GM18520 (cell line): ENCODE measurements around the gene CPNE2.

Experiments used
- ATAC-seq: cut with Tn5 transposase; IDR thresholded peaks from one replicate; pipeline ENCODE4 v1.9.1; 2021; ENCODE audit not compliant: unreplicated experiment

The CPNE2 gene

DNA sequence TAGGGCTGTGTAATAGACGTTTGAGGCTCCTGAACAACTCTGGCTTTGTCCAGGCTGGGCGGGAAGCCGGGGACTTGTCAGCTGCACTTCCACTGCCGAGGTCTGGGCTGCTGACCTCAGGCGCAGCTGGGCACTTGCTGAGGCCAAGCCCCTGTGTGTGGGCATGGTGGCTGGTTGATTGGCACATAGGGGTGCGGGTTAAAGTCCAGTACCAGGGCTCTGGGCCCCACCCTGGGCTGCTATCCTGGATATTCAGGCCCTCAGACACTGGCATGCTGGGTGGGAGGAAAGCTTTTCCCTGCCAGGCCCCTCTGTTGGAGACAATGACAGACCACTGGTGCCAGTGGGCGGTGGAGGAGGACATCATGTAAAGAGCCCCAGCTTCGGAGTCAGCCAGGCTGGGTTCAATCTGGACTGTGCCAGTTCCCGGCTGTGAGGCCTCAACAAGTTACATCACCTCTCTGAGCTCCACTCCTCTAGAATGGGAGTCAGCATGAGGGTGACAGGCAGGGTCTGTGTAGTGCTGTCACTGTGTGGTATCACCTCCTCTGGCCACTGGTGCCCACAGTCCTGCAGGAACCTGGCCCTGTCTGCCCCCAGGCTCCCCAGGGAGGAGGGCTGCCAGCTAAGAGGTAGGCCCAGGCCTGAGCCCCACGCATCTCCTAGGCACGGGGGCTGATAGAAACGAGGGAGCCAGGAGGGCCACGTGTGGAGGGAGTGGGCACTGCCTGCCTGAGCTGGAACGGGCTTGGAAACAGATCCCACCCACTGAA lies 51.0 kb downstream of the CPNE2 start:
- ATAC-seq, result no peak

DNA sequence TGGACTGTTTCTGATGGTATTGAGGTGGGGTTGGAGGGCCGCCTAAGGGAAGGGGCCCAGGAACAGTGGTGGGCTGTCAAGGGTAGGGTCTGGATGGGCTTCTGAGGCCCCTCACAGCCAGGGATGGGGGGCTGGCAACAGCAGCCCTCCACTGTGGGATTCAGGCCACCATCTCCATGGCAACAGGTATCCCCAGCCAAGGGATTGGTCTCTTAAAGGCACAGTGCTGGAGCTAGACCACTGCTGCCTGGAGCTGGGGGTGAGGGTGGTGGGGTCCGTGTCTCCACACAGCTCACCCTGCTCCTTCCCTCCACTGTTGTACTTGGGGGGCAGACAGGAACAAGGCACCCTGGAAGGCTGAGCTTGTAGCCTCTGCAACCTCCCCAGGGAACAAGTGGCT lies 51.6 kb downstream of the CPNE2 start:
- no peak for ATAC-seq

DNA sequence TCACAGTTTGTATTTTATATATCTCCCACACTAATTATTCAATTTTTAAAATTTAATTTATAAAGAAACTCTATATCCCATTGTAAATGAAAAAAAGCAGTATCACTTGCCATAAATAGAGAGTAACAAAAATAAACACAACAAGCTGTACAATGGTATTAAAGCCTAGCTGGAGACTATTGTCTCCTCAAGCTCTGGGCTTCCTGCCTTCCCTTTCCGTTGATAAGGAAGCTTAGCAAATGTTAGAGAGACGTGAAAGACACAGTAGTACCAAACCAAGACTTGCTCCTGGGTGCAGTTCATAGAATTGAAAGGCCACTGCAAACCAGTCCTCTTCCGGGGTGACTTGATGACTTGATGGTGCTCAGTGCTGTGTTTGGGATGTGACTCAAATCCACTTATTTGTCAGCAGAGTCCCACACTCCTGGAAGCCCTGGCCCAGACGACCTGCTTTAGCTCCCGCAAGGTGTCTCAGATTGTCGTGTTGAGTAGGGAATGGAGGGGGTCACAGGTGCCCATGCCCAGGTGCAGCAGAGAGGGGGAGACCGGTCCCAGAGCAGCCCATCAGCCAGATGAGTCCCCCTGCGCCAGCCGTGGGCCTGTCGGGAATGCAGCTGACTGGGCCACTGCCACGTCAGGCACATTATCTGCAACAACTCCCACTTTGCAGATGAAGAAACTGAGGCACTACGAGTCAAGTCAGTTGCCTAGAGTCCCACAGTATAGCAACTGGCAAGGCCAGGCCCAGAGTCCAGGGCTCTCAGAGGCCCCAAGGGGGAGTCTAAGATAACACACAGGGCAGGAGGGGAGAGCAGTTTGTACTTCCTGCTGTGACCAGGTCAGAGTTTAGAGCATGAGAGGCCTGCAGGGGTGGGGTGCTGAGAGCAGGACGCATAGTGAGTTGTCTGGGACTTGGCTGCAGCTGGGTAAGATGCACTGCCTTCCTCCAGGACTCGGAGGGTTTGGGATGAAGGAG lies 53.0 kb downstream of the CPNE2 start:
- ATAC-seq, result no peak

DNA sequence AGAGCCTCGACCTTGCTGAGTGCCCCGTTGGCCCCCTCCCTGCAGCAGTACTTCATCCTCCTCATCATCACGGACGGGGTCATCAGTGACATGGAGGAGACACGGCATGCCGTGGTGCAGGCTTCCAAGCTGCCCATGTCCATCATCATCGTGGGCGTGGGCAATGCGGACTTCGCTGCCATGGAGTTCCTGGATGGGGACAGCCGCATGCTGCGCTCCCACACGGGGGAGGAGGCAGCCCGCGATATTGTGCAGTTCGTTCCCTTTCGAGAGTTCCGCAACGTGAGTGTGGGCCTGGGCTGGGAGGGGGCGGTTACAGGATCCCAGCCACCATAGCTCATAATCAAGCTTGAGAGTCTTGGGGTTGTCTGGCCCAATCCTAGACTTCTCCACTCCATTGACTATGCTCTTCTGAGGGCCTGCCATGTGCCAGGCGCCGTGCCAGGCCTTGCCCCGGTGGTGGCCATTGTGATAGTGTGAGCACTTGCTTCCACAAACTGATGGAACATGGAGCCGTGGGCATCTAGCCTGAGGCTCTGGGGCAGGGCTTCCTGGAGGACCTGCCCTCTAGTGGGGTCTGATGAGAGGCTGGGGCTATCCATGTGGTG lies 53.8 kb downstream of the CPNE2 start:
- no peak for ATAC-seq

DNA sequence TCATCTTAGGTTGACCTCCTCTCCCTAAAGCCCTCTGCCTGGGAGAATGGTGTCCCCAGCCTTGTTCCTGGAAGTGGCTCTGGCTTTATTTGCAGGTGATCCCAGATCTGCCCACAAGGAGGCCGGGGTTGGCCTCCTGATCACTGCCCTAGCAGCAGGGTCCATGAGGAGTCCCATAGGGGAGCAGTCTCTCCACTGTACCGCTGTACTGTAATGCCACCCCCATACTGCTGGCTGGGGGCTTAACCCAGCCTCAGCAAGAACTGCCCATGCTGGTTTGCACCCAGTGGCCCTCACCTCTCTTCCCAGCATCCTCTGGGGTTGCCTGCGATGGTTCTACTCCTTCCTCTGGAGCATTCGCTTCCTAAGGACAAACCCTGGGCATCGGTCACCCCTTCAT lies 54.4 kb downstream of the CPNE2 start:
- no peak for ATAC-seq

DNA sequence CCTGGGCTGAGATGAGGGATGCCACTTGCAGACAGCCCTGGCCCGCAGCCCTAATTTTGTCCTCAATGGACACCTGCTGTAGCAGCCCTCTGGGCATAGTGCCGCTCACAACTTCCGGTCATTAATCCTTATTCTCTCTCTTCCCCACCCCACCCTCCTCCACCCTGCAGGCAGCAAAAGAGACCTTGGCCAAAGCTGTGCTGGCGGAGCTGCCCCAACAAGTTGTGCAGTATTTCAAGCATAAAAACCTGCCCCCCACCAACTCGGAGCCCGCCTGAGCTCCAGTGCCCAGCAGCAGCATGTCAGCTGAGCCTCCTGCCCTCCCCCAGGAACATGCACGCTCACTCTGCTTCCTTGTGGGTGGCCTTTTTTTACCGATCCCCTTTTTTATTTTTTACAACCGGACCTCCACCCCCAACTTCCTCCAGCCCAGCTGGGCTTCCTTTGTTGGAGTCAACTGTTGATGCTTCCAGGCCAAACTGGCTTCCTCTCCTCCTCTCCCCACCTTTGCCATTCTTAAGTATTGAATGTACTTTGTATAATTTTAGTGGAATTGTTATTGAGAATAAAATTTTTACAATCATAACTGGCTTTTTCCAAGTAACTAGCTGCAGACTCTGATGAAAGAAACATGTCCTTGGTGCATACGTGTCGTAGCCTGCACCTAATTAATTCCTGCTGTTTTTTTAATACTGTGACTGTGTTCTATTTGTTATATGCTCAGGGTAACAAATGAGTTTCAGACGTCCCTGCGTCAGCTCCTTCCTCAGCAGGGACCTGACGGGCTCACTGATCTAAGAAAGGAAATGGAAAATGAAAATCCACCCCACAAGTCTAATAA lies 55.2 kb downstream of the CPNE2 start:
- no peak for ATAC-seq

DNA sequence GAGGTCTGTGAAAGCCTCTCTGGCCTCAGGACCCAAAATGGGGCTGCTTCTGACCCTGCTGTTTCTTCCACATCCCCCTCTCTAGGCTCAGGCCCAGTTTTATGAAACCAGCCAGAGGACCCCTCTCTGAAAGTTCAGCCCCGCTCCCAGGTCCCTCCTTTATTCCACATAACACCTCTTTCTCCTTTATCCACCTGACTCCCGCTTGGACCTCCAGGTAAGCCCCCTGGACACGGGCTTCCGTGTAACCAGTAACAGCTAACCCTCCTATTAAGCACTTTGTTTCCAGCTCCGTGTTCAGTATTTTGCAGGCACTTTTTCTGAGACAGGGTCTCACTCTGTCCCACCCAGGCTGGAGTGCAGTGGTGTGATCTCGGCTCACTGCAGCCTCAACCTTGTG lies 56.1 kb downstream of the CPNE2 start:
- ATAC-seq, result no peak

DNA sequence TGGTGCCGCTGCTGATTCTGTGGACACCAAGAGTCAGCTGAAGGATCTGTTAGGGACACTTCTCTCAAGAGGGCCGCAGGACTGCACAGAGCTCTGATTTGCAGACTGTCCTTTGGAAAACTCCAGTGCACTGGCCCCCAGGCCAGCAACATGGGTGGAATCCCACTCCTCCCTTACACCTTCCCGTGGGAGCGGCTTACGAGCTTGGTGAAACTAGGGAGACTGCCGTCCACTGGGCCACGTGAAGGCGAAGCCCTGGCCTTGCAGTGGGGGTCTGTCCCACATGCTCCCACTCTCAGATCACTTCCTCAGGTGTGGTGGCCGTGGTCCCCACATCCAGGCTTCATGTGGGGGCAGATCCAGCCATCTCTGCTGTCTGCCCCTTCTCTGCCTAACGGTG lies 57.0 kb downstream of the CPNE2 start:
- ATAC-seq, result no peak

DNA sequence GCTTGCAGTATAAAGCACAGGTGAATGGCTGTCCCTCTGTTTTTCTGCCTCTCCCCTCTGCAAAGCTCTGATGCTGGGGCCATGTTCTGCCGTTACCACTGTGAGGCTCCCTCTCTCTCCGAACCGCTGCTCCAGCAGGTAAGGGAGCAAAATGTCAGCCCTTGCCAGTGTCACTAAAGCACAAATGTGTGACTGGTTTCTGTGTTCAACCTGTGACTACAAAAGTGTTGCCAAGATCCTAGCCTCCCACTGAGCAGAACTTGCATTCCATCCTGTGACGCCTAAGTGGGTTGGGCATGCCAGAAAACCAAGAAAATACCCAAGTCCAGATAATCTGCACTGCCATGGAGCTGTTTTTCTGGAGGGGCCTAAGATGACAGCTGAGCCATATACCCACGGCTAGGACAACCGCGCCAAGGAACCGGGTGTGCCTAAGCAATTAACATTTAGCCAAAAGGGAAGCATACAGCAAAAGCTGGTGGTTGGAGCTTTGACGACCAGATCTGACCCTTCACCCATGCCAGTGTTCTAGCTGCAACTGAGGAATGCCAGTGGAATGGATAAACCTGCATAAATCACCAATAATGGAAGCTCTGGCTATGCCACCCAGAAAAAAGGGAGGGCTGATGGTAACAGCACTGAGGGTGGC lies 58.4 kb downstream of the CPNE2 start:
- ATAC-seq, result no peak

DNA sequence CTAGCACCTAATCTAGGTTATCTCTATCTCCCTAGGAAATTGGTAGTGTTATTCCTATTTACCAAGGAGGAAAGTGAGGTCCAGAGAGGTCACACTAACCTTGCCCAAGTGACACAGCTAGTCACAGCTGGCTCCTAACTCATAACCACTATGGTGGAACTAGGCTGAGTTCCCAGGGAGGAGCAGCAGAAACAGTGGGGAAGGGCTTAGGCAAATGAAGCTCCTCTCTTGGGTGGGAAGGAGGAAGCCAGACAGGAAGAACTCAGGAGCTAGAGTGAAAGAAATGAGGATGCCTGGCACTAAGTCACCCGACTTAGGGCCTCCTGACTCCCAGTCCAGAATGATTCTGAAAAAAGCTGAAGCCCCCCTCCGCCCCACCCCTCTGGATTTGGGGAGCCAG lies 59.0 kb downstream of the CPNE2 start:
- no peak for ATAC-seq

DNA sequence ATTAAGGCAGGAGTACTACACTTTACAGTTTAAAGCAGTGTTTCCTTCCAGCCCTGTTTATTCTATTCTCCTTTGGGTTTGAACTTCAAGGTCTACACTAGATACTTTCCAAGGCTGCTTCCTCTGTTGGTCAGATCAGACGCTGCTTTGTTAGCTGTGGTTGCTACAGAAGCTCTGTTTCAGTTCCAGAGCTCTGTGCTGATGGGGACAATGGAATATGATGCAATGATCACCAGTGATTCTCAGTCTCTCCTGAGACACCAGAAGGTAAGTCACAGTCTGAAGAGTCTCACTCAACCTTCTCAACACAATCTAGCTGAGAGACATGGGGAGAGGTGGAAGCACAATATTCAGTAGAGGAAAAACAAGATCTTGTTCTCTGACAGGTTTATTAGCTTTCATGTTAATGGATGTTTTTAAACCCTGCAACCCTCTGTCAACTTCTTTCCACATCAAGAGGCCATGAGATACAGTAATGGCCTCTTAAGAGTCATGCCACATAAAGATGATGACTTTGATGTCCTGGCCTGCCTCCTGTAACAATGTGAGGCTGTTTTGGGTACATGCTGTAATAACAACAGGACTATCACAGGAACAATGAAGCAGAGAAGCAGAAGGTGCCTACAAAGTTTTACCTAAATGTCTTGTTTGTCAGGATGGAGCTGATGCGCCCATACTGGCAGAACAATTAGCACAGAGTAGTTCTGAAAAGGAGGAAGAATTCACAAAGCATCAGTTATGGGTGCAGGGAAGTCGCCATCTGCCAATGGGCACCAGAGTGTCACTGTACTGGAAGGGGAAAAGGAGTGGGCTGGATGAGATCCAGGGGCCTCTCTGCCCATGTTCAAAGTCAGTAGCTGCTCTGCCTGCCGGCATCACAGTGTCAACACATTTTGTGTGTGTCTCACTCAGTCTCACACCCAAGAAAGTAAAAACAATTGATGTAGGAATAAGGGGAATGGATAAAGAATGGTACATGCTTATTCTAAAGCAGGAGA lies 60.0 kb downstream of the CPNE2 start:
- ATAC-seq, result no peak

DNA sequence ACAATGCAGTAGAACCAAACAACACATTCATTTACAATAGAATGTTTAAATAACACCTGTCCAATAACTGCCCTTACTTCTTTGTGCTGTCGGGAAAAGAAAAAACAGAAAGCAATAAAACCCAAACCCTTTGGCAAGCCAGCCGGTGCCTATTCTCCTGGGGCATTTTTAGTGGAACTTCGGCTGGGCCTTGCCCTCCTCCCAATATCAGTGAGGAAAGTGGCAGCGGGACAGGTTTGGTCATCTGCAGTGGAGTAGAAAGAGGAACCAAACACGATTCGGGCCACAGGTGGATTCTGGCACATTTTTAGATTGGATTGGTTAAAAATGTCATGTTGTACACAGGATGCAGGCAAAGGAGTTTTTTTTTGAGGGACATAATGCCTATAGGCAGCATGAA lies 61.5 kb downstream of the CPNE2 start:
- no peak for ATAC-seq

DNA sequence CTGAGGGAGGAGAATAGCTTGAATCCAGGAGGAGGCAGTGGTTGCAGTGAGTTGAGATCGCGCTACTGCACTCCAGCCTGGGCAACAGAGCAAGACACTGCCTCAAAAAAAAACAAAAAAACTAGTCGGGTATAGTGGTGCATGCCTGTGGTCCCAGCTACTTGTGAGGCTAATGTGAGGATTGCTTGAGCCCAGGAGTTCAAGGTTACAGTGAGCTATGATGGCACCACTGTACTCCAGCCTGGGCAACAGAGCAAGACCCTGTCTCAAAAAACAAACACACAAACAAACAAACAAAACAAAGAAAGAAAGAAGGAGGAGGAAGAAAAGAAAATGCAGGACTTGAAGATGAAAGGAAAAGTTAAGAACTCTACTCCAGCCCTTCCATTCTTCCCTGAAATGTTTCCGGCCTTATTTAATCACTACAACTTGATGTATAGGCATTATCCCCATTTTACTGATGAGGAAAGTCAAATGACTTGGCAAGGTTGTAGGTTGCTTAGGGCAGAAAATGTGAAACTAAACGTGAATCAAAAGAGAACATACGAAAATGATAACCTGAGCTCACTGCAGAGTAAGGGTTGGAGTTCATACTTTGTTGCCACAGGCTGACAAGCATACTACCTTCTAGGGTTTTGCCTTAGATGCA lies 63.4 kb downstream of the CPNE2 start:
- no peak for ATAC-seq

DNA sequence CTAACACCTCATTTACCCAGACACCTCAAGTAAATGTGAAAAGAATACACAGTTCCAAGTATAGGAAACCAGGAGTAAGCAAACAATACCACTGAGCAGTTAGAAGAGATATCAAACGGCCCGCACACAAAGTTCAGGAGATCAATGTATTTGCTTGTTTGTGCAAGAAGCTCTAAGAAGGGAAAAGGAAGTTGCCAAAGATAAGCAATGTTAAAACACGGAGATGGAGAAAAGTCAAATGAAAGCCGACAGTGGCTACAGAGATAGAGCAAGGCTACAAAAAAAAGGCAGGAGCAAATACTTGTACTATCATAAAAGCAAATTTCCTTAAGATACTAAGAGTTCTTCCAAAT lies 63.9 kb downstream of the CPNE2 start:
- ATAC-seq, result no peak

DNA sequence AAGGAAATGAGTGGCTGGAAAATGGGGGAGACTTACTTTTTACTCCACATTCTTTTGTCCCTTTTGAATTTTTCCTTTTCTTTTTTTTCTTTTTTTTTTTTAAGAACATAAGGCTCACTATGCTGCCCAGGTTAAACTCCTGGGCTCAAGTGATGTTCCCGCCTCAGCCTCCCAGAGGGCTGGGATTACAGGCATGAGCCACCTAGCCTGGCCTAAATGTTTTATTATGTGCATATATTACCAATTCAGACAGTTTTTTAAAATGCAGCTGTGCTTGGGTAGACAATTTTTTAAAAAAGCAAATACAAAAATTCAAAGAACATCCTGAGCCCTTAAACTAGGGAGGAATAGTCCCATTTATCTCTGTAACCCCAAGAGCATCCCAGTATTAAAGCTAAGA lies 65.2 kb downstream of the CPNE2 start:
- no peak for ATAC-seq

DNA sequence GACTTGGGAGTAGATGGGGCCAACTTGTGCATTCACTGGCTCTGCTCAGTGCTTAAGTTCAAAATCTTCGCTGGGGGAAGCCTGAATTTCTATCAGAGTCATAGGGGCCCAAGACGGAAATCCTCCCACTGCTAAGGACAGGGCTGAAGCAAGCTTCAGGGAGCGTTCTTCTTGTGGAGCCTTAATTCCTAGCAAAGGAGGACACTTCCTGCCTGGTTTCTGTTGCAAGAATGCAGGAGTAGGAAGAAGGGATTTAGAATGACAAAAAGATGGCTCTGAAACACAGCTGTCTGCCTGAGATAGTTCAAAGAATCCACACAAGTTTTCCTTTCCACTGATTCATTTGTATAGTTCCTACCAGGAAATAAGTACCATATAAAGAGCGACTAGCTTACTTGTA lies 67.1 kb downstream of the CPNE2 start:
- ATAC-seq, result no peak

DNA sequence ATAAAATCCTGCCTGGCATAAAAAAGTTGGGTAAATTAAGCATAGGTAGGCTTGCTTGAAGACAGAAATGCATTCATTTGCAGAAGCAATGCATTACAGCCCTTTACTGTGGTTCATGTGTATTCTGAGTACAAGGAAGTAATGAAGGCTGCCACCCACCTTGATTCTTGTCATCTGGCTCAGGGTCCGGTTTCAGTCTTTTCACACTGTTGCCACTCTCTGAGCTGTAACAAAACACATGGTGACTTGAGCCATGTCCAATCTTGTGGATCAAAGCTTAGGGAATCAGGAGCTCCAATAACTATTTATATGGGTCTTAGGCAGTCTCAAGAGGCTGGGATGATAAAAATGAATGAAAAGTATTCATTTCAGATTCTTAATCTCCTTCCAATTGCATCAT lies 71.5 kb downstream of the CPNE2 start:
- ATAC-seq, result no peak

DNA sequence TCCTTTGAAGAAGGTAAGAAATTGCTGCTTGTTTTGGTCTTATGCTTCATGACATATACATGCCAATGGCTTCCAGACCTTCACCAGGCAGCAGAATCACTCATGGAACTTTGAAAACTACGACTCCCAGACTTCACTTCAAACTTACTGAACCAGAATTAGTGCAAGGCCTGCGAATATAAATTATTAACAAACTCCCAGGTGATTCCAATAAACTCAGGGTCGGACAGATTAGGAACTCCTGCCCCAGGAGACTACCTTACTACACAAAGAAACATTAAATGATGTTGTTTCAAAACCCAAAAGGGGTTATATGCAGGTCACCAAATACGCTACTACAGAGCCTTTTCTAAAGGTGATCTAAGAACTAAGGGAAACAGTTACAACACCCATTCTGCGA lies 73.1 kb downstream of the CPNE2 start:
- no peak for ATAC-seq

DNA sequence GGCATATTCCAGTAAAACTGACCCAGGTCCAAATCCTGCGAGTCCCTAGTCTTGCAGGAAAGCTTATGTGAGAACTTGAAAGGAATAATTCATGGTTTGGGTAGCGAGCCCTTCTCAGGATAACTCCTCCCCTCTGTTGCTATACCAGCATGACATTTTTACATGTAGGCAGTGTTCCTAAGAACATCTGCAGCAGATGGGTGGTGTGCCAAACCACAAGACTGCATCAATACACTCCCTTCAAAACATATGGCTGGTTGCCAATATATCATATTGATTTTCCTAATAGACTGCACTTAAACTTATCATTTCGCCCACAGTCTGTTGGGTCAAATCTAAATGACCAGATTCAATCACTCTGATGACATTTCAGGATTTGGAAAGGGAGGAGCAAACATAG lies 73.6 kb downstream of the CPNE2 start:
- no peak for ATAC-seq
